GM18907 (cell line): ENCODE data around the gene THRA.
"Not testable (repeated sequence)": the region's sequence is repeated elsewhere in the genome, so short reads cannot be mapped to it uniquely, and the experiment has no call there.

Experiments used
- ATAC-seq: cut with Tn5 transposase; IDR thresholded peaks from one replicate; pipeline ENCODE4 v1.9.1; 2021; ENCODE audit warnings: mild to moderate bottlenecking, moderate library complexity; ENCODE audit not compliant: unreplicated experiment

Gene THRA

GRCh38 chr17:40112191-40112711 lies 49.5 kb downstream of the THRA start:
- ATAC-seq = no peak

DNA sequence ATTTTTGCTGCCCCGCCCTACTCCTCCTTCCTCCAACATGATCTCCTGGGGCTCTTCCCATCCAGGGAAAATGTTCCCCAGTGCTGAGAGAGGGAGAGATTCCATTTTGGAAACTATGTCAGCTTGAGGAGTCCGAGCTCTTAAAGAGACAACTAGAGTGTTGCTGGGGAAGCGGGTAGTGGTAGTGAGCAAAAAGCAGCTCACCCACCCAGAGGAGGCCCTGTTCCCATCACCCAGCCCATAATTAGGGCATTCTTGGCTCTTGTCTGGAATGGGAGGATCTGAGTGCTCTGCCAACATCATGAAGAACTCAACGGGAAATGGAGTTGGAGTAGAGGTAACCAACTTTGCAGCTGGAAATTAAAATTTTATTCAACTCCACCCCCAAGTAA lies 49.9 kb downstream of the THRA start:
- ATAC-seq = no peak

DNA sequence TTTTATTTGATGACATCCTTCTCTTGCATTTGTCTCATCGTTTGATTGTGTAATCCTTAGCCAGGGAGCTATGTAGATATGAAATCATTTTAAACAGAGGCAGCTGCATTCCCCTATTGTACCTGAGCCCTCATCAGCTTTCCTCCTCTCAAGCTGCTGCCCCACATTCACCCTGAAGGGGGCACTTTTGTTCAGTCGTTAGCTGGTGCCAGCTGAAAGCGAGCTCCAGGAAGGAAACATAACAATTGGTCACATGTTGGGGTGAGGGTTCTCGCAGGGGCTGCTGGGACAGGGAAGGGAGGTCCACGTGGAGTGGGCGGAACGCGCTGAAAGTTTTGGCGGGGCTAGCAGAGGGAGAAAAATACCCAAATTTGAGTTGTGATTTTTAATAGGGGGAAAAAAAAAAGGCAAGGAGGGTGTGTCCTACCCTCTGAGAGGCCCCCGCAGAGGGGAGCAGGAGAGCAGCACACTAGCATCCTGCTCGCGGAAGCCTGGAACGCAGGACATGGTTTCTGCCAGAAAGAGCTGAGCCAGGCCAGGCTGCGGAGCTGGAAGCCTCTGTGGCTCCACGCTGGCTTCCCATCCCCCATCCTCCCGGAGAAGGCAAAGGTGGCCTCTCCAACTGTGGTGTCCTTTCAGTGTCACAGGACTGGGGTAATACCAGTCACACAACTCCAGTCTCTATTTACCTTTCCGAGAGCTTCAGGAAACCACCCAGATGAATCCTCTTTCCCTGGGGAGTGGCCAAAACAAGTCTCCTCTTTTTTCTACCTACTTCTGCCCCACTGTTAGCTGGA lies 50.5 kb downstream of the THRA start:
- peak; percentile 79 for ATAC-seq

GRCh38 chr17:40113907-40114245 lies 51.1 kb downstream of the THRA start:
- no peak for ATAC-seq

DNA sequence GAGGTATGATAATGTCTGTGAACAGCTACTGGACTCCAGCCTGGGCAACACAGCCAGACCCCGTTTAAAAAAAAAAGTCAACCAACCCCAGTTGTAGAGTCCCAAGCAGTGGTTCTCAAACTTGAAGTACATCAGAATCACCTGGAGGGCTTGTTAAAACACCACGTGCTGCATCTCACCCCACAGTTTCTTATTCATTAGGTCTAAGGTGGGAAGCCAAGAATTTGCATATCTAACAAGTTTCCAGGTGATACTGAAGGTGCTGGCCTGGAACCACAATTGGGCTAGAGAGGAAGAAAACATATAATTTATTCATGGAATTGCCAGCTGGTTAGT lies 52.3 kb downstream of the THRA start:
- ATAC-seq = no peak

- ATAC-seq = peak; percentile 63
These were observed 58.7 kb downstream of the THRA start, which contains the start of gene MSL1 for GRCh38 chr17:40121181-40122135. Gene MSL1, plus strand, starts transcription at chr17:40121971. Its CDS starts 642 bp downstream, at chr17:40122613.

DNA sequence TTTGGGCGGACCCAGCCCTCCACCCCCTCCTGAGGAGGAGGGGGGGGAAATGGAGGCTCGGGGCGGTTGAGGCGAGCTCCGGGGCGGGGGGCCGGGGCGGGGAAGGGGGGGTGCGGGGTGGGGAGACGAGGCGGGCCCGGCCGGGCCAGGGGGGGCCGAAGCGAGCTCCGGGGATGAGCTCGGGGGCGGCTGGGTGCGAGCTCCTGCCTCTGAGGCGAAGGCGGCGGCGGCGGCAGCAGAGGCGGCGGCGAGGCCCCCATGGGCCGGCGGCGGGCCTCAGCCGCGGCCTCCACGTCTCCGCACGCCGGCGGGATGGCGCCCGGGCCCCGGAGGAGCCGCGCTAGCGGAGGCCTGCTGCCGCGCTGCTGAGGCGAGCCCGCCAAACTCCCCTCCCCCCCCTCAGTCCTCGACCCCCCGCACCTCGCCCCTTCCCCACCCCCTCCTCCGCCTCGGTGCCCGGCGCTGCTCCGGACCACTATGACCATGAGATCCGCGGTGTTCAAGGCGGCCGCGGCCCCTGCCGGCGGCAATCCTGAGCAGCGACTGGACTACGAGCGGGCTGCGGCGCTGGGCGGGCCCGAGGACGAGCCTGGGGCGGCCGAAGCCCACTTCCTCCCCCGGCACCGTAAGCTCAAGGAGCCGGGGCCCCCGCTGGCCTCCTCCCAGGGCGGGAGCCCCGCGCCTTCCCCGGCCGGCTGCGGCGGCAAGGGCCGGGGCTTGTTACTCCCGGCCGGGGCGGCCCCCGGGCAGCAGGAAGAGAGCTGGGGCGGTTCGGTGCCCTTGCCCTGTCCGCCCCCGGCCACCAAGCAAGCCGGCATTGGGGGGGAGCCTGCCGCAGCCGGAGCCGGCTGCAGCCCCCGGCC lies 59.6 kb downstream of the THRA start:
- peak; percentile 43 for ATAC-seq

GRCh38 chr17:40122999-40123810 lies 60.4 kb downstream of the THRA start:
- ATAC-seq = peak; percentile 23

DNA sequence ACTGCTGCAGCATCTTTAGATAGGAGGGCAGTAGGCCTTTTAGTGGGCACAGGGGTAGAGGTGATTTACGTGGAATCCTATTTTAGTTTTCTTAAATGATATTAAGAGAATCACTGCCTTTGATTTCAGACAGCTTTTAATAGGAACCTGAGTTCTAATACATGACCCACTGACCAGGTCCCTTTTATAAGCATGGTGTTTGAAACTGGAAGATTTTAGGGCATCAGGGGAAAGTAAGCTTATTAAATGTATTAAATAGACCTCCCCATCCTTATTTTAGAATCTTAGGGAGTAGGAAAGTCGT lies 61.0 kb downstream of the THRA start:
- ATAC-seq = no peak

DNA sequence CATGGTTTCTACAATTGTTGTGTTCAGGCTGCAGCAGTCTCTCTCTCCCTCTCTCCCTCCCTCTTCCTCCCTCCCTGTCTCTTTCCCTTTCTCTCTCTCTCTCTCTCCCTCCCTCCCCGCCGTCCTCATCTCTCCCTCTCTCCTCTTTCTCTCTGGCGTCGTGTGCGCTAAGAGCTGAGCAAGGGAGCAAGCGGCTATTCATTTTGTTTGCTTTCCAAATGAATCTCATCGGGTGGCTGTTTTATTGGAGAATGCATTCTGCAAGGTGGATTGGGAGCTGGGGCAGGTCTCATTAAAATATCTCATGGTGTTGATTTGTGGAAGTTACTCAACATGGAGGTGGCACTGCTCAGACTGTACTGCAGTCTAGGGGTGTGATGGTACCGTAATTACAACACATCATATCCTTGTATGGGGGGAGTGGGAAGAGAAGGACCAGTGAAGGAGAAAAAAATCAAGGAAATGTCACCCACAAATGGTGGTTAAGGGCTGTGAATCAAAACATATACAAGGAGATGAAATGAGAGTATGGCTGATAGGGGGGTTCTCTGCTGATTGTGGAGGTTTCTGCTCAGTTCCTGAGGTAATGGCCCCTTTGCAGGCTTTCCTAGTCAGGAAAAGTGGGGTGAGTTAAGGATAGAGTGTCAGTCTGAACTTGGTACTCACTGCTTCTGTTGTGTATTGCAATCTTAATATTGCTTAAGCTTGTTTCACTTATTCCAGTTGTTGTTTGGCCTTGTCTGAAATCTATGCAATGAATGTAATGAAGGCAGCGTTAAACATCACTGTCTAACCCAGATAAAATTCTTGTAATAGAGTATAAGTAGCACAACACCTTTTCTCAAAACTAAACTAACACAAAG lies 61.7 kb downstream of the THRA start:
- ATAC-seq = no peak

DNA sequence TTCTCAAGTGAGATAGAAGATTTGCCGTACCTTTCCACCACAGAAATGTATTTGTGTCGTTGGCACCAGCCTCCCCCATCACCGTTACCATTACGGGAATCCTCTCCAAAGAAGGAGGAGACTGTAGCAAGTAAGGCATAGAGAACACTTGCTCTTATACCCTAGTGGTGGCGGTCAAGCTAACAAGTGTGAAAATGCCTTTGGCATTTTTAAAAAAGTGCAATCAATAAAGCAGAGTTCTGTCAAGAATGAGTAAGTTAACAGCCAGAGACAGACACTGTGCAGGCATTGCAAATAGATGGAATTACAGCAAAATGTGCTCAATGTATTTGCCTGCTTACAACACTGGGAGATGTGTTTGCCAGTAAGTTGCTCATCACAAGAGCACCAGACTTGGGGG lies 66.7 kb downstream of the THRA start:
- ATAC-seq = no peak

DNA sequence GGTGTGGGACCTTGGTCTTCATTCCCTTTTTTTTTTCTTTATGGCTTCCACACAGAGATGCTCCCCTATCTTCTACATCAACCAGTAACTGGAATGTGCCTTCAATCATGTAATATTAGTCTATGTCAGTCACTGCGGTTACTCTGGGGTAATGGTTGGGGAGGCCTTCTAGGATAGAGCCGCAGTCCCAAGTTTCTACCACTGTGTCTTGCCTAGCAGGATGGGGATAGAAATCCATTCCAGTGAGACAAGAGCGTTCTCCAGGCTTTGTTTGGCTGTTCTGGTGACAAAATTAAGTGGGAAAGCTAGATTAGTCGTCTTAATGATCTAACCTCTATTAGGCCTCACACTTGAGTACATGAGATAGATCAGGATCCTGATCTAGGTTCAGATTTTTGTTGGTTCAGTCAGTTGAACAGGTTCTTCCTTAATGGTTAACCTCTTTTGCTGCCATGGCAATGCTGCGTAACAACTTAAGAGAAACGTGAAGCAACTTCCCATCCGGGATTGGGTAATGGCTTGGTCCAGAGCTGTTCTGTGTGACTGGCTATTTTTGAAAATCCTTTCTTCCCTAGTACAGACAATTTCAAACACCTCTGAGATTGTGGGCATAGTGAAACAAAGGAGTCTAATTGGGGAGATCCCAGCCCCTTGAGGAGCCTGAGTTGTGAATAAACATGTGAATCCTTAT lies 67.7 kb downstream of the THRA start:
- ATAC-seq = no peak

DNA sequence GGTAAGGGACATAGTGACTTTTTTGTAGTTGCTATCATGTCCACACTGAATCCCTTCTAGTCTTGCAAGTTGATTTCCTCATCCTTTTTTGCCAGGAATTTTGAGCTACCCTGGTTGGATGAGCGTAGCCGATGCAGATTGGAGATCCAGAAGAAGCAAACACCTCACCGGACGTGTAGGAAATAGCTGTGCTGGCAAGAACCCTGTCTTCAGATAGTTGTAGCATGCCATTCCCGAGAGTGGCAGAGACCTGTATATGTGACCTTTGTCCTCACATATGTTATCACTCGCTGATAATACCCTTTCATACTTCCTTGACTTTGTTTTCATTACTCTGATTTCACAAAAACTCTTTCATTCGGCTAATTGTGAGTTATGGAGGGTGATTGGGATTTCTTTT lies 71.4 kb downstream of the THRA start:
- ATAC-seq = no peak

GRCh38 chr17:40135817-40136216 lies 73.1 kb downstream of the THRA start:
- no peak for ATAC-seq

GRCh38 chr17:40139566-40140058 lies 76.8 kb downstream of the THRA start:
- ATAC-seq = peak; percentile 33

DNA sequence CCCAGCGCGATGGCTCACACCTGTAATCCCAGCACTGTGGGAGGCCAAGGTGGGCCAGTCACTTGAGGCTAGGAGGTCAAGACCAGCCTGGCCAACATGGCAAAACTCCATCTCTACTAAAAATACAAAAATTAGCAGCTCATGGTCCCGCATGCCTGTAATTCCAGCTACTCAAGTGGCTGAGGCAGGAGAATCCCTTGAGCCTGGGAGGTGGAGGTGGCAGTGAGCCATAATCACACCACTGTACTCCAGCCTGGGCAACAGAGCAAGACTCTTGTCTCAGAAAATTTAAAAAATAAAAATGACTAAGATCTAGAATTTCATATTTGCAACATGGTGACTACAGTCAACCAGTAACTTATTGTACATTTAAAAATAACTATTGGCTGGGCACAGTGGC lies 80.4 kb downstream of the THRA start:
- not testable (repeated sequence) for ATAC-seq
